ENCODE measurements around the gene PATL2.
"Not testable (repeated sequence)": the region's sequence is repeated elsewhere in the genome, so short reads cannot be mapped to it uniquely, and the experiment has no call there.

Gene PATL2

DNA sequence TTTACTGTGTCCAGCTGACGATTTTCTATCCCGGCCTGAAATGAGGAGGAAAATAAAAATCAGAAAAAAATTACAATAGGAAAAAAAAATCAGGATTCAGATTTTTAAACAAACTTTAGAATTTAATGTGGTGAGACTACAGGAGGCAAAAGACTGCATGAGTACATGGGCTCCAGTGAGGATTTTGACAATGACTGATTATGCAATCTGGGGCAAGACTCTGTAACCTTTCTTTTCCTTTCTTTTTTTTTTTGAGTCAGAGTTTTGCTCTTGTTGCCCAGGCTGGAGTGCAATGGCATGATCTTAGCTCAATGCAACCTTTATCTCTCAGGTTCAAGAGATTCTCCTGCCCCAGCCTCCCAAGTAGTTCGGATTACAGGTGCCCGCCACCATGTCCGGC, 77.5 kb downstream of the PATL2 start:
- H3F3A ChIP-seq (ENCODE audit: insufficient read depth, low read length) = no peaks in the 10 kb centered on the region
- no peaks in the 10 kb centered on the region for H3K9me2 ChIP-seq (ENCODE audit: low read depth, low read length)
- H3K36me3 ChIP-seq (ENCODE audit: insufficient read depth, low read length) = peaks cover 72% of the 10 kb centered on the region
- H3K79me2 ChIP-seq (ENCODE audit: insufficient read depth, low read length) = no peaks in the 10 kb centered on the region
- H3K9me3 ChIP-seq (ENCODE audit: low read length) = peaks cover 6% of the 10 kb centered on the region; the same call in 1 of the 2 replicates
- no peak overlapping the region for H2AFZ ChIP-seq (ENCODE audit: low read length)
- TF ChIP-seq EZH2 (IDR thresholded peaks at IDR 0.05; ENCODE audit: borderline replicate concordance, low read length) = no peak
- TF ChIP-seq, protein P1, sequence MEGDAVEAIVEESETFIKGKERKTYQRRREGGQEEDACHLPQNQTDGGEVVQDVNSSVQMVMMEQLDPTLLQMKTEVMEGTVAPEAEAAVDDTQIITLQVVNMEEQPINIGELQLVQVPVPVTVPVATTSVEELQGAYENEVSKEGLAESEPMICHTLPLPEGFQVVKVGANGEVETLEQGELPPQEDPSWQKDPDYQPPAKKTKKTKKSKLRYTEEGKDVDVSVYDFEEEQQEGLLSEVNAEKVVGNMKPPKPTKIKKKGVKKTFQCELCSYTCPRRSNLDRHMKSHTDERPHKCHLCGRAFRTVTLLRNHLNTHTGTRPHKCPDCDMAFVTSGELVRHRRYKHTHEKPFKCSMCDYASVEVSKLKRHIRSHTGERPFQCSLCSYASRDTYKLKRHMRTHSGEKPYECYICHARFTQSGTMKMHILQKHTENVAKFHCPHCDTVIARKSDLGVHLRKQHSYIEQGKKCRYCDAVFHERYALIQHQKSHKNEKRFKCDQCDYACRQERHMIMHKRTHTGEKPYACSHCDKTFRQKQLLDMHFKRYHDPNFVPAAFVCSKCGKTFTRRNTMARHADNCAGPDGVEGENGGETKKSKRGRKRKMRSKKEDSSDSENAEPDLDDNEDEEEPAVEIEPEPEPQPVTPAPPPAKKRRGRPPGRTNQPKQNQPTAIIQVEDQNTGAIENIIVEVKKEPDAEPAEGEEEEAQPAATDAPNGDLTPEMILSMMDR (IDR thresholded peaks at IDR 0.05; ENCODE audit: low read length) = no peak
- no peak overlapping the region for H3K4me2 ChIP-seq (ENCODE audit: low read length)
- H3K27ac ChIP-seq (ENCODE audit: low read depth, low read length, poor library complexity, severe bottlenecking) = no peak overlapping the region
- no peaks in the 10 kb centered on the region for H4K20me1 ChIP-seq (ENCODE audit: insufficient read depth, low read length)
- H3K9ac ChIP-seq (ENCODE audit: low read length) = no peak overlapping the region
- no peaks in the 10 kb centered on the region for H3K27me3 ChIP-seq (ENCODE audit: insufficient read depth, low read length)
- H3K4me3 ChIP-seq (ENCODE audit: low read depth, low read length, poor library complexity, severe bottlenecking) = no peak overlapping the region
- no peaks in the 10 kb centered on the region for H3K4me1 ChIP-seq (ENCODE audit: insufficient read depth, low read length, severe bottlenecking)

DNA sequence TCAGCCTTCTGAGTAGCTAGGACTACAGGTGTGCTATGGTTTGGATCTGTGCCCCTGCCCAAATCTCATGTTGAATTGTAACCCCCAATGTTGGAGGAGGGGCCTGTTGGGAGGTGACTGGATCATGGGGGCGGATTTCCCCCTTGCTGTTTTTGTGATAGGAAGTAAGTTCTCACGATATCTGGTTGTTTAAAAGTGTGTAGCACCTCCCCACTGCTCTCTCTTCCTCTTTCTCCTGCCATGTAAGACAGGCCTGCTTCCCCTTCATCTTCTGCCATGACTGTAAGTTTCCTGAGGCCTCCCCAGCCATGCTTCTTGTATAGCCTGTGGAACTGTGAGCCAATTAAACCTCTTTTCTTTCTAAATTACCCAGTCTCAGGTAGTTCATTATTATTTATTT, 85.8 kb downstream of the PATL2 start:
- not testable (repeated sequence) for H3F3A ChIP-seq (ENCODE audit: insufficient read depth, low read length); H3K27me3 ChIP-seq (ENCODE audit: insufficient read depth, low read length); H4K20me1 ChIP-seq (ENCODE audit: insufficient read depth, low read length); H3K9me3 ChIP-seq (ENCODE audit: low read length); H2AFZ ChIP-seq (ENCODE audit: low read length); H3K27ac ChIP-seq (ENCODE audit: low read depth, low read length, poor library complexity, severe bottlenecking); H3K4me2 ChIP-seq (ENCODE audit: low read length); H3K9ac ChIP-seq (ENCODE audit: low read length); H3K4me3 ChIP-seq (ENCODE audit: low read depth, low read length, poor library complexity, severe bottlenecking); H3K9me2 ChIP-seq (ENCODE audit: low read depth, low read length); H3K4me1 ChIP-seq (ENCODE audit: insufficient read depth, low read length, severe bottlenecking); H3K79me2 ChIP-seq (ENCODE audit: insufficient read depth, low read length)
- H3K36me3 ChIP-seq (ENCODE audit: insufficient read depth, low read length) = peaks cover 90% of the 10 kb centered on the region

DNA sequence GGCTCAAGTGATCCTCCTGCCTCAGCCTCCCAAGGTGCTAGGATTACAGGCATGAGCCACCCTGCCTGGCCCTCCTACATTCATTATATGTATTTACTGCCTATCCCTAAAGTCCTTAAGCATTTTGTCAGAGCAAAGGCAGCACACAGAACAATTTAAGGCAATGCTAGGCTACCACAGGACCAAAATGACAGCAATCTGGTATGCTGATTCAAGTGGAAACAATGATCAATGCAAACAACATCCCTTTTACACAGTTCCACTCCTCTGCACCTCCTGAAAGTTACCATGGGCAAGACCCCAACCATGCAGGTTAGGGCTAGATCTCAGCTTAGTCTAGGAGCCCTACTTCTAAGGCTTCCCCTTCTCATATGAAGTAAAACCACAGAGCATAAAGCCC, 87.9 kb downstream of the PATL2 start:
- Histone ChIP-seq H3K4me1 (ENCODE audit: insufficient read depth, low read length, severe bottlenecking) (no peaks in the 10 kb centered on the region), H3K9ac (ENCODE audit: low read length) (no peak overlapping the region), H3K79me2 (ENCODE audit: insufficient read depth, low read length) (no peaks in the 10 kb centered on the region), H3K27ac (ENCODE audit: low read depth, low read length, poor library complexity, severe bottlenecking) (no peak overlapping the region), H4K20me1 (ENCODE audit: insufficient read depth, low read length) (no peaks in the 10 kb centered on the region), H3K27me3 (ENCODE audit: insufficient read depth, low read length) (no peaks in the 10 kb centered on the region), H3K4me3 (ENCODE audit: low read depth, low read length, poor library complexity, severe bottlenecking) (no peak overlapping the region), H3K9me2 (ENCODE audit: low read depth, low read length) (no peaks in the 10 kb centered on the region), H3K36me3 (ENCODE audit: insufficient read depth, low read length) (peaks cover 86% of the 10 kb centered on the region), H3F3A (ENCODE audit: insufficient read depth, low read length) (no peaks in the 10 kb centered on the region), H3K4me2 (ENCODE audit: low read length) (no peak overlapping the region), H3K9me3 (ENCODE audit: low read length) (no peaks in the 10 kb centered on the region), H2AFZ (ENCODE audit: low read length) (no peak overlapping the region)
- no peak for TF ChIP-seq EZH2 (IDR thresholded peaks at IDR 0.05; ENCODE audit: borderline replicate concordance, low read length)

DNA sequence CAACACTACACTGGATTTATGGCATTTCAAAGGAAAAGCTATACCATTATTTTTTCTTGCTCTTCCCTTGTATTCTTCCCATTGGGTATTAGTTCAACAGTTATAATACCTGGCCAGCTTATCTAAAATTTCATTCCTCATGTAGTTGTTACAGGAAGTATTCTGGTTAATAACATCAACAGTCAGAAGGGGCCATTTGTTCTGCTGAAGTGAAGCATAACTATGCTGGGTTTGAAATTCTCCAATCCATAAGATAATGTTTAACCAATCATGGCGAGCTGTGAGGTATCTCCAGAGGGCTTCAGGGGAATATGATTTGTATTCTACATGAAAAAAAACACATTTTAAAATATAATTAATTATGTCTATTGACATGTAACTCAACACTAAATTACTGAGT, 91.0 kb downstream of the PATL2 start:
- Histone ChIP-seq H2AFZ (ENCODE audit: low read length) (no peak overlapping the region), H3K9ac (ENCODE audit: low read length) (no peak overlapping the region), H3K27ac (ENCODE audit: low read depth, low read length, poor library complexity, severe bottlenecking) (no peak overlapping the region), H3K79me2 (ENCODE audit: insufficient read depth, low read length) (no peaks in the 10 kb centered on the region), H4K20me1 (ENCODE audit: insufficient read depth, low read length) (no peaks in the 10 kb centered on the region), H3K36me3 (ENCODE audit: insufficient read depth, low read length) (peaks cover 72% of the 10 kb centered on the region), H3K9me2 (ENCODE audit: low read depth, low read length) (no peaks in the 10 kb centered on the region), H3K27me3 (ENCODE audit: insufficient read depth, low read length) (no peaks in the 10 kb centered on the region), H3K4me3 (ENCODE audit: low read depth, low read length, poor library complexity, severe bottlenecking) (no peak overlapping the region), H3K4me1 (ENCODE audit: insufficient read depth, low read length, severe bottlenecking) (no peaks in the 10 kb centered on the region), H3F3A (ENCODE audit: insufficient read depth, low read length) (no peaks in the 10 kb centered on the region), H3K4me2 (ENCODE audit: low read length) (no peak overlapping the region), H3K9me3 (ENCODE audit: low read length) (no peaks in the 10 kb centered on the region)
- no peak for TF ChIP-seq EZH2 (IDR thresholded peaks at IDR 0.05; ENCODE audit: borderline replicate concordance, low read length)
- TF ChIP-seq, protein P1 (IDR thresholded peaks at IDR 0.05; ENCODE audit: low read length) = no peak
